GM12878 (cell line): ENCODE results near the gene TMEM33. TPM values are rescaled to one million over a fixed set of nuclear protein-coding genes. Genes with fewer than 3 reads are reported as not detected.

ENCODE experiments used
- ATAC-seq: fragments of 200-7000 bp; cut with Tn5 transposase; 3 replicates; pipeline ENCODE4 v1.9.1; 2020; ENCODE audit warnings: mild to moderate bottlenecking, moderate library complexity
- BruUV-seq: library from RNA; stranded (reverse); fragments of 400-500 nt; replicated peaks from 2 replicates; lab custom pipeline; 2021; lab: Mats Ljungman, UMichigan
- CTCF ChIA-PET: fragments of 300-600 bp; sonication (Branson Sonifier 250); formaldehyde crosslinking; extraction: SDS; loops from one replicate; lab custom pipeline; 2021; ENCODE audit warnings: inconsistent platforms; lab: Yijun Ruan, JAX
- POLR2A ChIA-PET: fragments of 350-600 bp; formaldehyde crosslinking; extraction: SDS; loops from one replicate; lab custom pipeline; 2021; ENCODE audit warnings: inconsistent platforms; lab: Charles Lee
- RAD21 ChIA-PET: fragments of 300-600 bp; sonication (Branson Sonifier 250); formaldehyde crosslinking; loops from one replicate; lab custom pipeline; 2023; ENCODE audit warnings: antibody characterized with exemption; ENCODE audit not compliant: unreplicated experiment; lab: Charles Lee
- SMC1A ChIA-PET: fragments of 300-600 bp; sonication (Branson Sonifier 250); formaldehyde crosslinking; loops from one replicate; lab custom pipeline; 2023; ENCODE audit not compliant: unreplicated experiment, uncharacterized antibody; lab: Charles Lee
- DNase-seq: peaks from one replicate; pipeline ENCODE4 v3.0.0-alpha.2; 2011; ENCODE audit warnings: low read depth, low spot score
- FAIRE-seq: peaks from 3 replicates; lab custom pipeline; 2011; peaks lifted over from hg19 to GRCh38; lab: Jason Lieb, UNC
- H2AFZ ChIP-seq: 2 replicates; pipeline ENCODE4 v1.6.0; 2011; ENCODE audit warnings: low read depth, low read length, control low read depth; ENCODE audit not compliant: control insufficient read depth
- H3K27ac ChIP-seq: 2 replicates; pipeline ENCODE4 v1.5.1; 2011; ENCODE audit warnings: control low read depth; ENCODE audit not compliant: control insufficient read depth, insufficient read depth
- H3K27me3 ChIP-seq, 2 experiments: replicated peaks in 1 of 2; 2 replicates each; pipeline versions ENCODE4 v1.6.0 to v1.6.1; 2011; ENCODE audit warnings: low read length in 1 of 2; ENCODE audit not compliant: control insufficient read depth in 2 of 2, insufficient read depth in 2 of 2
- H3K36me3 ChIP-seq, 2 experiments: 2 replicates each; pipeline ENCODE4 v1.5.1; 2011; ENCODE audit warnings: low read length in 1 of 2; ENCODE audit not compliant: control insufficient read depth in 2 of 2, insufficient read depth in 2 of 2
- H3K4me1 ChIP-seq: 2 replicates; pipeline ENCODE4 v1.6.1; 2011; ENCODE audit warnings: mild to moderate bottlenecking, low read length, moderate library complexity, mixed read lengths; ENCODE audit not compliant: control insufficient read depth, insufficient read depth
- H3K4me2 ChIP-seq: 2 replicates; pipeline ENCODE4 v1.6.0; 2011; ENCODE audit warnings: control low read depth; ENCODE audit not compliant: control insufficient read depth, insufficient read depth
- H3K4me3 ChIP-seq: fragments of 200-600 bp; sonication (generic); 2 replicates; pipeline ENCODE4 v1.5.1; 2016
- H3K79me2 ChIP-seq: 2 replicates; pipeline ENCODE4 v1.6.0; 2011; ENCODE audit warnings: low read length; ENCODE audit not compliant: control insufficient read depth, insufficient read depth
- H3K9ac ChIP-seq: 2 replicates; pipeline ENCODE4 v1.8.0; 2011; ENCODE audit warnings: low read length, control low read depth, mixed read lengths; ENCODE audit not compliant: control insufficient read depth, insufficient read depth
- H3K9me3 ChIP-seq: replicated peaks from 3 replicates; pipeline ENCODE4 v1.5.1; 2011; ENCODE audit warnings: mild to moderate bottlenecking, low read length; ENCODE audit not compliant: control insufficient read depth, insufficient read depth
- H4K20me1 ChIP-seq: 2 replicates; pipeline ENCODE4 v1.6.0; 2011; ENCODE audit not compliant: control insufficient read depth, insufficient read depth
- DPF2 ChIP-seq: fragments of 450-650 bp; IDR thresholded peaks from 2 replicates; pipeline ENCODE4 v1.6.1; 2017; ENCODE audit warnings: mild to moderate bottlenecking
- IKZF1 ChIP-seq: fragments of 450-650 bp; conservative IDR thresholded peaks from 2 replicates; pipeline ENCODE4 v1.6.1; 2017; ENCODE audit warnings: antibody characterized with exemption, mild to moderate bottlenecking
- PAX5 ChIP-seq: IDR thresholded peaks from 2 replicates; pipeline ENCODE4 v1.6.1; 2011; ENCODE audit warnings: low read depth, low read length, borderline replicate concordance
- RFX5 ChIP-seq: IDR thresholded peaks from 2 replicates; pipeline ENCODE4 v1.6.1; 2011; ENCODE audit warnings: low read depth, low read length, improper control_type of control experiment
- STAT1 ChIP-seq: fragments of 450-650 bp; conservative IDR thresholded peaks from 2 replicates; pipeline ENCODE4 v1.6.1; 2014; ENCODE audit warnings: antibody characterized with exemption, mild to moderate bottlenecking
- TARDBP ChIP-seq: IDR thresholded peaks from 2 replicates; pipeline ENCODE4 v1.6.1; 2016; ENCODE audit warnings: borderline replicate concordance
- YY1 ChIP-seq: IDR thresholded peaks from 2 replicates; pipeline ENCODE4 v1.6.1; 2011; ENCODE audit warnings: low read depth, mild to moderate bottlenecking, low read length
- WGBS: methylation state at CpG from one replicate; pipeline ENCODE4 v1.1.6; 2016; ENCODE audit warnings: low lambda C conversion rate; ENCODE audit not compliant: insufficient replicate concordance, insufficient coverage; ENCODE audit errors: missing lambda C conversion rate; 5-methylcytosine and 5-hydroxymethylcytosine counted together
- in situ Hi-C: fragments of 300-500 bp; cut with MboI; formaldehyde crosslinking; loops from 9 replicates; pipeline ENCODE4 v1.14.3; 2018; ENCODE audit warnings: mixed read lengths
- intact Hi-C: fragments of 100-400 bp; cut with micrococcal nuclease; formaldehyde crosslinking; loops from one replicate; pipeline ENCODE4 v1.14.2; 2022; ENCODE audit not compliant: unreplicated experiment
- polyA plus RNA-seq, 11 experiments: library from polyadenylated mRNA; depleted of rRNA in 4 of 11; unstranded in 6 of 11; stranded (reverse) in 5 of 11; fragments of >200 nt; fragmentation: Nextera tagmentation in 4 of 11; fragmentation: Illumina TruSeq in 1 of 11; extraction: Ambion mirVana in 4 of 11; extraction: Trizol in 1 of 11; gene quantifications; 1 replicate in 1 of 11; 2 replicates in 10 of 11; pipeline versions ENCODE4 v1.2.1 to v1.2.3, GENCODE V29; 2011 to 2016; ENCODE audit warnings: inconsistent platforms in 2 of 11, missing spikeins in 2 of 11, low read depth in 1 of 11
- total RNA-seq, 4 experiments: library from RNA; depleted of rRNA in 3 of 4; stranded (reverse); fragments of >200 nt in 3 of 4; fragmentation: Illumina TruSeq in 1 of 4; extraction: Trizol in 1 of 4; gene quantifications; 2 replicates each; pipeline versions ENCODE4 v1.2.1 to v1.2.3, GENCODE V29; 2013 to 2021
- TF ChIP-seq, protein P1 (sequence below): fragments of 450-650 bp; conservative IDR thresholded peaks from 2 replicates; pipeline ENCODE4 v1.6.1; 2017; ENCODE audit warnings: mild to moderate bottlenecking, moderate library complexity
- TF ChIP-seq, protein P2 (sequence below): IDR thresholded peaks from 2 replicates; pipeline ENCODE4 v1.6.1; 2012; ENCODE audit warnings: low read depth, low read length, improper control_type of control experiment
- TF ChIP-seq, protein P3 (sequence below): fragments of 450-650 bp; IDR thresholded peaks from 2 replicates; pipeline ENCODE4 v1.6.1; 2016; ENCODE audit warnings: mild to moderate bottlenecking
- TF ChIP-seq, protein P4 (sequence below): fragments of 450-650 bp; IDR thresholded peaks from 2 replicates; pipeline ENCODE4 v1.6.1; 2018; ENCODE audit warnings: mild to moderate bottlenecking, low read depth, moderate library complexity; ENCODE audit not compliant: partially characterized antibody
- TF ChIP-seq, protein P5 (sequence below): fragments of 450-650 bp; IDR thresholded peaks from 2 replicates; pipeline ENCODE4 v1.6.1; 2017; ENCODE audit warnings: low read depth, mild to moderate bottlenecking, moderate library complexity

Gene TMEM33
- total and polyA plus RNA-seq, 10 of the 15 experiments (the other 5 are each of a cell fraction or from before 2014, with no cell fraction given): 7.9 to 60.2 (median 33.4) TPM

DNA sequence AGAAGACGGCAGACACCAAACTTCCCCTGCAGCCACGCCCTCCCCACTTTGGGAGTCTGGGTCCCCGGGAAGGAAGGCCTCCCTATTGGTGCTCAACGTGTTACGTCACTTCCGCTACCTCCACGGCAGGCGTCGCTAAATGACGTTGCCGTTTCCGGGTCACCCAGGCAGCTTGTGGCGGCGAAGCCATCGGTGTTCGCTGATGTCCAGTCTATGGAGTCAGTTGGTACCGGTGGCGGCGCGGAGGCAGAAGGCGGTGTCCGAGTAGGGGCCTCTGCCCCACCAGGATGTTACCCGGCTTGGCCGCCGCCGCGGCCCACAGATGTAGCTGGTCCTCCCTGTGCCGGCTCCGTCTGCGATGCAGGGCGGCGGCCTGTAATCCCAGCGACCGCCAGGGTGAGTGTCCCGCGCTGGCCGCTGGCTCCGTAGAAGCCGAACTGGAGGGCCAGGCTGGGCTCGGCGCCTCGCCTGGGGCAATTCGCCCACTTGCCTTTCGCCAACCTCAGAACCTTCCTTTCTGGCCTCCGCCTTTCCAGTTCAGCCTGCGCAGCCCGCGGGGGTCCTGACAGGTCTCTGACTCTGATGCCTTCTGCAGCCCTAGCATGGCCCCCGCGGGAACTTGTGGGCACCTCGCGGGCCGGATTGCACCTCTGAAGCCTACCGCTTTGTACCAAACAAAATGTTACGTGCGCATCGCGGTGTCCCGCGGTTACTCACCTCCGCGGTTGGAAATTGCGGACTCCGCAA lies 55.3 kb downstream of the TMEM33 start, which contains the start of gene SLC30A9:
Gene SLC30A9, plus strand, starts transcription at position 166 of the 747 bp plus-strand sequence. Its CDS starts 122 bp downstream, at position 288.
- H3K4me3 ChIP-seq: peak within 1 kb of the TSS; percentile 82
- peak; percentile 98 for FAIRE-seq
- H3K79me2 ChIP-seq: peaks cover 32% of the 10 kb centered on the region
- H2AFZ ChIP-seq: peak within 1 kb of the TSS; percentile 97
- intact Hi-C loops: loop anchor here (5.0 kb wide), 2 partner anchors 53 to 292 kb away; partner anchors contain the start of gene TMEM33
- DNase-seq: peak; percentile 82
- SMC1A ChIA-PET: interaction anchor here (0.8 to 1.0 kb wide), 4 partner anchors 11 to 120 kb away, joined by 3 read pairs; no protein-coding TSS in a partner anchor
- RAD21 ChIA-PET: interaction anchor here (0.5 to 1.0 kb wide), 4 partner anchors 14 to 1444 kb away, joined by 3 read pairs; no protein-coding TSS in a partner anchor
- peak within 1 kb of the TSS; percentile 84 for H3K9ac ChIP-seq
- in situ Hi-C loops: no loop called here
- ATAC-seq: peak; percentile 95
- CTCF ChIA-PET: interaction anchor here (0.6 to 1.7 kb wide), 5 partner anchors 12 to 81 kb away, joined by 3 to 5 read pairs (median 3); no protein-coding TSS in a partner anchor
- no peaks in the 10 kb centered on the region for H3K27me3 ChIP-seq
- WGBS: under 1% methylated on average over 63 of the region's 64 CpGs
- H3K27ac ChIP-seq: peak within 1 kb of the TSS; percentile 74
- TSS peak; percentile 86 for BruUV-seq
- no peaks in the 10 kb centered on the region for H3K36me3 ChIP-seq
- POLR2A ChIA-PET: interaction anchor here (0.6 to 2.1 kb wide), 4 partner anchors 15 to 1764 kb away, joined by 3 to 8 read pairs (median 4); no protein-coding TSS in a partner anchor
- H3K4me1 ChIP-seq: no peaks in the 10 kb centered on the region; the same call in 1 of the 2 replicates
- H3K9me3 ChIP-seq: no peaks in the 10 kb centered on the region
- peak within 1 kb of the TSS; percentile 94 for H3K4me2 ChIP-seq
- no peaks in the 10 kb centered on the region for H4K20me1 ChIP-seq
- TF ChIP-seq, protein P1, sequence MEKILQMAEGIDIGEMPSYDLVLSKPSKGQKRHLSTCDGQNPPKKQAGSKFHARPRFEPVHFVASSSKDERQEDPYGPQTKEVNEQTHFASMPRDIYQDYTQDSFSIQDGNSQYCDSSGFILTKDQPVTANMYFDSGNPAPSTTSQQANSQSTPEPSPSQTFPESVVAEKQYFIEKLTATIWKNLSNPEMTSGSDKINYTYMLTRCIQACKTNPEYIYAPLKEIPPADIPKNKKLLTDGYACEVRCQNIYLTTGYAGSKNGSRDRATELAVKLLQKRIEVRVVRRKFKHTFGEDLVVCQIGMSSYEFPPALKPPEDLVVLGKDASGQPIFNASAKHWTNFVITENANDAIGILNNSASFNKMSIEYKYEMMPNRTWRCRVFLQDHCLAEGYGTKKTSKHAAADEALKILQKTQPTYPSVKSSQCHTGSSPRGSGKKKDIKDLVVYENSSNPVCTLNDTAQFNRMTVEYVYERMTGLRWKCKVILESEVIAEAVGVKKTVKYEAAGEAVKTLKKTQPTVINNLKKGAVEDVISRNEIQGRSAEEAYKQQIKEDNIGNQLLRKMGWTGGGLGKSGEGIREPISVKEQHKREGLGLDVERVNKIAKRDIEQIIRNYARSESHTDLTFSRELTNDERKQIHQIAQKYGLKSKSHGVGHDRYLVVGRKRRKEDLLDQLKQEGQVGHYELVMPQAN: peak; percentile 86
- TF ChIP-seq TARDBP (no peak), PAX5 (peak; percentile 56; the same call in 1 of the 2 replicates), RFX5 (peak; percentile 67; the same call in 1 of the 2 replicates), DPF2 (0 out of 2 replicates have a peak, but pooled peaks have one; percentile 69), YY1 (peak; percentile 75), IKZF1 (peak; percentile 80), STAT1 (peak; percentile 81; the same call in 1 of the 2 replicates)
- TF ChIP-seq, protein P2, sequence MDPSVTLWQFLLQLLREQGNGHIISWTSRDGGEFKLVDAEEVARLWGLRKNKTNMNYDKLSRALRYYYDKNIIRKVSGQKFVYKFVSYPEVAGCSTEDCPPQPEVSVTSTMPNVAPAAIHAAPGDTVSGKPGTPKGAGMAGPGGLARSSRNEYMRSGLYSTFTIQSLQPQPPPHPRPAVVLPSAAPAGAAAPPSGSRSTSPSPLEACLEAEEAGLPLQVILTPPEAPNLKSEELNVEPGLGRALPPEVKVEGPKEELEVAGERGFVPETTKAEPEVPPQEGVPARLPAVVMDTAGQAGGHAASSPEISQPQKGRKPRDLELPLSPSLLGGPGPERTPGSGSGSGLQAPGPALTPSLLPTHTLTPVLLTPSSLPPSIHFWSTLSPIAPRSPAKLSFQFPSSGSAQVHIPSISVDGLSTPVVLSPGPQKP: peak; percentile 69
- TF ChIP-seq, protein P3, sequence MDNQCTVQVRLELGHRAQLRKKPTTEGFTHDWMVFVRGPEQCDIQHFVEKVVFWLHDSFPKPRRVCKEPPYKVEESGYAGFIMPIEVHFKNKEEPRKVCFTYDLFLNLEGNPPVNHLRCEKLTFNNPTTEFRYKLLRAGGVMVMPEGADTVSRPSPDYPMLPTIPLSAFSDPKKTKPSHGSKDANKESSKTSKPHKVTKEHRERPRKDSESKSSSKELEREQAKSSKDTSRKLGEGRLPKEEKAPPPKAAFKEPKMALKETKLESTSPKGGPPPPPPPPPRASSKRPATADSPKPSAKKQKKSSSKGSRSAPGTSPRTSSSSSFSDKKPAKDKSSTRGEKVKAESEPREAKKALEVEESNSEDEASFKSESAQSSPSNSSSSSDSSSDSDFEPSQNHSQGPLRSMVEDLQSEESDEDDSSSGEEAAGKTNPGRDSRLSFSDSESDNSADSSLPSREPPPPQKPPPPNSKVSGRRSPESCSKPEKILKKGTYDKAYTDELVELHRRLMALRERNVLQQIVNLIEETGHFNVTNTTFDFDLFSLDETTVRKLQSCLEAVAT: 0 out of 2 replicates have a peak, but pooled peaks have one; percentile 60
- TF ChIP-seq, protein P4, sequence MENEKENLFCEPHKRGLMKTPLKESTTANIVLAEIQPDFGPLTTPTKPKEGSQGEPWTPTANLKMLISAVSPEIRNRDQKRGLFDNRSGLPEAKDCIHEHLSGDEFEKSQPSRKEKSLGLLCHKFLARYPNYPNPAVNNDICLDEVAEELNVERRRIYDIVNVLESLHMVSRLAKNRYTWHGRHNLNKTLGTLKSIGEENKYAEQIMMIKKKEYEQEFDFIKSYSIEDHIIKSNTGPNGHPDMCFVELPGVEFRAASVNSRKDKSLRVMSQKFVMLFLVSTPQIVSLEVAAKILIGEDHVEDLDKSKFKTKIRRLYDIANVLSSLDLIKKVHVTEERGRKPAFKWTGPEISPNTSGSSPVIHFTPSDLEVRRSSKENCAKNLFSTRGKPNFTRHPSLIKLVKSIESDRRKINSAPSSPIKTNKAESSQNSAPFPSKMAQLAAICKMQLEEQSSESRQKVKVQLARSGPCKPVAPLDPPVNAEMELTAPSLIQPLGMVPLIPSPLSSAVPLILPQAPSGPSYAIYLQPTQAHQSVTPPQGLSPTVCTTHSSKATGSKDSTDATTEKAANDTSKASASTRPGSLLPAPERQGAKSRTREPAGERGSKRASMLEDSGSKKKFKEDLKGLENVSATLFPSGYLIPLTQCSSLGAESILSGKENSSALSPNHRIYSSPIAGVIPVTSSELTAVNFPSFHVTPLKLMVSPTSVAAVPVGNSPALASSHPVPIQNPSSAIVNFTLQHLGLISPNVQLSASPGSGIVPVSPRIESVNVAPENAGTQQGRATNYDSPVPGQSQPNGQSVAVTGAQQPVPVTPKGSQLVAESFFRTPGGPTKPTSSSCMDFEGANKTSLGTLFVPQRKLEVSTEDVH: peak; percentile 64
- TF ChIP-seq, protein P5, sequence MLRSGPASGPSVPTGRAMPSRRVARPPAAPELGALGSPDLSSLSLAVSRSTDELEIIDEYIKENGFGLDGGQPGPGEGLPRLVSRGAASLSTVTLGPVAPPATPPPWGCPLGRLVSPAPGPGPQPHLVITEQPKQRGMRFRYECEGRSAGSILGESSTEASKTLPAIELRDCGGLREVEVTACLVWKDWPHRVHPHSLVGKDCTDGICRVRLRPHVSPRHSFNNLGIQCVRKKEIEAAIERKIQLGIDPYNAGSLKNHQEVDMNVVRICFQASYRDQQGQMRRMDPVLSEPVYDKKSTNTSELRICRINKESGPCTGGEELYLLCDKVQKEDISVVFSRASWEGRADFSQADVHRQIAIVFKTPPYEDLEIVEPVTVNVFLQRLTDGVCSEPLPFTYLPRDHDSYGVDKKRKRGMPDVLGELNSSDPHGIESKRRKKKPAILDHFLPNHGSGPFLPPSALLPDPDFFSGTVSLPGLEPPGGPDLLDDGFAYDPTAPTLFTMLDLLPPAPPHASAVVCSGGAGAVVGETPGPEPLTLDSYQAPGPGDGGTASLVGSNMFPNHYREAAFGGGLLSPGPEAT: peak; percentile 53; the same call in 1 of the 2 replicates
